RWPE1 (cell line): Measurements from ENCODE around the gene ZNF516.

Experiments
- CTCF ChIA-PET: fragments of 350-600 bp; sonication (Branson Sonifier 250); formaldehyde crosslinking; extraction: SDS; loops from one replicate; lab custom pipeline; 2021; lab: Yijun Ruan, JAX
- POLR2A ChIA-PET: fragments of 400-600 bp; formaldehyde crosslinking; extraction: SDS; loops from one replicate; lab custom pipeline; 2020; ENCODE audit warnings: antibody characterized with exemption; ENCODE audit not compliant: low non-redundant PET; lab: Yijun Ruan, JAX
- DNase-seq: peaks from one replicate; pipeline ENCODE4 v3.0.0; 2012; ENCODE audit warnings: low spot score
- H3K27ac ChIP-seq: fragments of 450-650 bp; 2 replicates; pipeline ENCODE4 v1.5.1; 2017
- CTCF ChIP-seq: fragments of 450-650 bp; conservative IDR thresholded peaks from 2 replicates; pipeline ENCODE4 v1.5.1; 2017; ENCODE audit warnings: low read depth, mild to moderate bottlenecking

Gene ZNF516

GRCh38 chr18:76491776-76492668 lies 3.0 kb downstream of the ZNF516 start:
- DNase-seq = peak; percentile 44
- peak overlapping the region; percentile 93 for H3K27ac ChIP-seq
- no peak for TF ChIP-seq CTCF
- CTCF ChIA-PET = no interaction called here
- POLR2A ChIA-PET = no interaction called here

GRCh38 chr18:76491473-76491775 lies 3.6 kb downstream of the ZNF516 start:
- DNase-seq = peak; percentile 78
- POLR2A ChIA-PET = no interaction called here
- no peak for TF ChIP-seq CTCF
- CTCF ChIA-PET = no interaction called here
- H3K27ac ChIP-seq = peak overlapping the region; percentile 93

GRCh38 chr18:76490670-76491472 lies 4.2 kb downstream of the ZNF516 start:
- CTCF ChIA-PET = interaction anchor here (0.7 kb wide), 1 partner anchor 82 kb away, joined by 4 read pairs; no protein-coding TSS in a partner anchor
- peak overlapping the region; percentile 93 for H3K27ac ChIP-seq
- POLR2A ChIA-PET = no interaction called here
- TF ChIP-seq CTCF = no peak
- DNase-seq = peak; percentile 47

GRCh38 chr18:76490033-76490432 lies 5.0 kb downstream of the ZNF516 start:
- ChIA-PET CTCF (no interaction called here), POLR2A (no interaction called here)
- no peak for TF ChIP-seq CTCF
- H3K27ac ChIP-seq = no peak overlapping the region
- DNase-seq = no peak

- no peak for DNase-seq
- TF ChIP-seq CTCF = no peak
- CTCF ChIA-PET = interaction anchor here (0.6 kb wide), 1 partner anchor 10 kb away, joined by 3 read pairs; no protein-coding TSS in a partner anchor
- POLR2A ChIA-PET = no interaction called here
- no peak overlapping the region for H3K27ac ChIP-seq
These were observed 6.0 kb downstream of the ZNF516 start for GRCh38 chr18:76489081-76489480.

GRCh38 chr18:76488190-76488589 lies 6.9 kb downstream of the ZNF516 start:
- ChIA-PET CTCF (no interaction called here), POLR2A (no interaction called here)

More at GRCh38 chr18:76488190-76488589, 6.9 kb downstream of the ZNF516 start:
- no peak overlapping the region for H3K27ac ChIP-seq
- TF ChIP-seq CTCF = no peak
- no peak for DNase-seq
